HG02943 (cell line): ENCODE measurements around the gene FGF12.

ENCODE experiments used
- ATAC-seq: cut with Tn5 transposase; IDR thresholded peaks from one replicate; pipeline ENCODE4 v1.9.1; 2021; ENCODE audit warnings: mild to moderate bottlenecking, low read depth, moderate library complexity; ENCODE audit not compliant: unreplicated experiment

The FGF12 gene

DNA sequence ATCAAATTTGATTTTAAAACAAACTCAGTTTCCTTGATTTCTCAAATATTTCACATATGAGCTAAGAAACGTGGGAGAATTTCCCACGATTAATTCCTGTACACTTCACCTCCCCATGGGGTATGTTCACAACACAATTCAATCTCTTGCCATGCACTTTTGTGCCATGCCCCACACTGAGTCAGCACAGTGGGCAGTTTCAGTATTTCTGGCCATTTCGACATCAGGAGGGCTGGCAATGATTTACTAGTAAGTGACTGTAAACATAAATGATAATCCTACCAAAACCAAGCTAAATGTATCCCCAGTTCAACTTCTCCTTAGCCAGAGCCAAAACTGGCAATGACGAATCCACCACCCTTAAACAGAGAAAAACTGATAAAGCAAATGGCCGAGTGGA is 293.6 kb downstream of the FGF12 start:
- ATAC-seq, result no peak

DNA sequence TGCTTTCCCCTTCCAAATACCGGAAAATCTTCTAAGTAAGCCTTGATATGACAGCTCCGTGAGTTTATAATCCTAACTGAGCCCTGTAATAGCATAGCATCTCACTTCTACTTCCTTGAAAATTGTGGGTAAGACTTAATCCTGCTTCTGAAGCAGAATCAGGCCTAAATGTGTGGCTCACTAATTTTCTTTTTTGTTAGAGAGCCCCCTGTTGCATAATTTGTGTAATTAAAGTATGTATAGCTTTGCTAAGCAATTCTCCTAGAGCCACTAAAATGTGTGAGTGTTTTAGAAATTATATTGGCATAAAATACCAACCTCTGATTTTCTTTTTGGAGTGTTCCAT is 304.4 kb downstream of the FGF12 start:
- no peak for ATAC-seq

DNA sequence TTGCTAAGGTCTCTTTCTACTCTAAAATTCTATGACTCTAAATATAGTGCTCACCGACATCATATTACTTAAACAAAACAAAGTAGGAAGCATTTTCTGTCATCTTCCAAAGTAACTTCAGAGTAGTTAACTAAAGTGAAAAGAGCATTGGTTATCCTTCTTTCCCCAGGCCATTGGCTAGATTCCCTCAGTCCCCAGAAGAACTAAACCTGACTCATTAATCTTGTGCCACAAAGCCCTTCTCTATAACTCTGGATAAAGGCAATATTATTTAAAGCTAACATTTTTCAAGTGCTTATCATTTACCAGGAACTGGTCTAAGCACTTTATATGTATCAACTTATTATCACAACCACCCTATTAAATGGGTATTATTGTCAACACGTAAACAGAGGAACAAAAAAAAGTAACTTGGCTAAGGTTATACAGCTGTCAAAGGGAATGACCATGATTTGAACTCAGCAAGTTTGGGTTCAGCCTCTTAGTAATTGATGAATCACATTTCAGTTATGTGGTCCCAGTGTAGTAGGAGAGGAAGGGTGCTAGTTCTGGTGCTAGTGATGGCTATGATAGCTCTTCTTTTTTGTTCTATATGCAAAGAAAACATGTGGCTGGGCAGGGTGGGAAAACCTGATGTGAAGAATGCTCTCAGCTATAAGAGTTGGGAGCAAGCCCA is 304.9 kb downstream of the FGF12 start:
- no peak for ATAC-seq

DNA sequence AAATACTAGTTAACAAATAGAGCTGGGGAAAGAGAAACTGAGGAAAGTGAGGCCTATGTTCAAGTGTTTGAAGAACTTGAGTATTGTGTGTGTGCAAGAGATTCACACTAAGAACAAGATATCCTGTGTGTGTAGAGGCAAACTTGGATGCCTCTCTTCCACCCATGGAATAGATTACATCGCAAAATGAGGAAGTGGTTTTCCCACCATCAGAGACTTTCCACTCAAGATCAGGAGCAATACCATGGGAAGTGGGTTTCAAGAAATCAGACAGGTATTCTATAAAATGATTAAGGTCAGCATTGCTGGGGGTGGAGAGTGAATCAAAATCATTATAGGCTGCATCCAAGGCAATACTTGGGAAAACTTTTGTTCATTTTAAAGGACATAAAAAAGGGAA is 308.0 kb downstream of the FGF12 start:
- no peak for ATAC-seq

DNA sequence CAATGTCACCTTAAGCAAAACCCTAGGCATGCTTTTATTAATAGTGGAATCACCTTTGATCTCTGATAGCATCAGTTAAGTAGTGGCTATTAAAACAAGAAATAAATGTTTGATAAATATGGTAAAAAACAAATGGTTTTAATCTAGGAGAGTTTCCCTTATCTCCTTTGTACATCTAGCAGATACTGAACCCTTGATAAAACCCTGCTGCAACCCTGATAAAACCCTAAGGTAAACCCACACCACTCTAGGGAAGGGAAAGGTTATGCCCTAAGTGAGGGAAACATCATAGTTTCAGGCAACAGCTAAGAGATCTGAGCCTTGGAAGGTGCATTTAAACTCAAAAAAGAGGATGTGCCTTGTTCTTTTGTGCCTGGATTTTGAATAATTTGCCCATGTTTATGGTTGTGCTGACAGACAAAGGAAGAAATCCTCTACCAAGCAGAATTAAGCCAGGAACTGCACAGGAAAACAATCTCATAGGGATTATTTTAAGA is 309.7 kb downstream of the FGF12 start:
- ATAC-seq, result no peak

DNA sequence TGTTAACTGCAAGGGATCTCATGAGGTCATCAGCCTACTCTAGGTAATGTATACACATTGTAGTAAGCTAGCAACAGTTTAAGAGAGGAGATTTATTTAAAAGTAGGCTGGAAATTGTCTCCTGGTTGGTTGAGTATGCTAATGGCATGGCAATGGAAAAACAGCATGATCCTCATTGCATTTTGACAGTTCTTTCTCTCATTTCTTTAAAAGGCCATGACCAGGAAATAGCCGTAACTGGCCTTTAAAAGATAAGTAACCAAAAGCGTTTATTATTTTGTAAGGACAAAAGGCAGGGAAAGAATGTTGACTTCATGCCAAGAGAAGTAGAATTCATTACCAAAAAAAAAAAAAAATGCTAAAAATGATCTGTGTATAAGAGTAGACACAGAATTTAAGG is 310.3 kb downstream of the FGF12 start:
- no peak for ATAC-seq

DNA sequence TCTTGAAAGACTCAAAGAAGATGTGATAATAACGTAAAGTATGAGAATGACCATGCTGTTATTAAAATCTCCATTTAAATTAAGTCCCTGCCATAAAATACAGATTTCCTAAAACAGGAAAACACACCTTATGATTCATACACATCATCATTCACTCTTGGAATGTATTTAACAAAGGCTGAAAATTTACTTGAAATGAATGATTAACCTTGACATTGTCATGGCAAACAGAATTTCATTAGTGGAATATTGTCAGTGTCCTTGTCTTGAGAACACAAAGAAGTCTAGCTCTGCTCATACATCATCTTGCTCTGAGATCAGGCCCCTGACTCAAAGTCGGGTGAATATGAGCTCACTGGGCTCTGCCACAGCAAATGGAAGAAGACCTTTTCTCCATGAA is 313.9 kb downstream of the FGF12 start:
- no peak for ATAC-seq

DNA sequence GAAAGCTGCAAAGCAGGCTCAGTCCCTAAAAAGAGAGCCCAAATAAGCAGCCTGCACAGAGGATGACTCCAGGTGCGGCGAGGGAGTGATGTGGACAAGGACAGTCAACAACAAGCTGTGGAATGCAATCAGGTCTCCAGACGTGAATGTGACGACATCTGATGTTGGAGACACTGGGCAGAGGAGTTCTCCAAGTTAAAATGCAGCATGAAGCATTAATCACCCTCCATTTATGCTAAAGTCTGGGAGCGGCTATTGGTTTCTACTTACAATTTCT is 316.7 kb downstream of the FGF12 start:
- no peak for ATAC-seq

DNA sequence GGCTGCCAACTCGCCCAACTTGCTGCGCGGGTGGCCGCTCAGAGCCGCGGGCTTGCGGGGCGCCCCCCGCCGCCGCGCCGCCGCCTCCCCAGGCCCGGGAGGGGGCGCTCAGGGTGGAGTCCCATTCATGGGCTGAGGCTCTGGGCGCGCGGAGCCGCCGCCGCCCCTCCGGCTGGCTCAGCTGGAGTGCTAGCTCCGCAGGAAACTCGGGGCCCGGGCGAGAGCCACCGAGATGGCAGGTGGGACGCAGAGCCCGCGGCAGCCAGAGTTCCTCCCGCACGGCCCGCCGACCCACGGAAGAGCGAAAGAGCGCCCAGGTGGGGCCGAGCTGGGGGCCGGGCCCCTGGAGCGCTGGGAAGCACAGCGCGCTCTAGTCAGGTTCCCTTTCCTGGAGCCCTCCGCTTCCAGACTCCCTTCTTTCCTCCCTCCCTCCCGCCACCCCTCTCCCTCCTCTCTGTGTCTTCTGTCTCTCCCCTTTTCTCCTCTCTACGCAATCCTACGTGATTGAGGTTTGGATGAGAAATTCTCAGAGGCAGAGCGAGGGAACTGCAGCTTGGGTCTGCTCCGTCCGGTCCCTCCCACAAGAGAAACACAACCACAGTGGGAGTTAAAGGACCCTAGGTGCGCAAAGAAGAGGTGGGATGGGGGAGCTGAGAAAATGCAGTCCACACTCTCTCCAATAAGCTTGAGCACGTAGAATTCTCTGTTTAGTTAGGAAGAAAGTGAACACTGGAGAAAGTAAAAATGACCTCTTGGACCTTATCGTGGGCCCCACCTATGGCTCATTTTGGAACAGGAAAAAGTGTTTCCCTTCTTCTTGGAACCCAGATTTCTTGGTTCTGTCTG is 317.3 kb downstream of the FGF12 start:
- peak; percentile 9 for ATAC-seq

DNA sequence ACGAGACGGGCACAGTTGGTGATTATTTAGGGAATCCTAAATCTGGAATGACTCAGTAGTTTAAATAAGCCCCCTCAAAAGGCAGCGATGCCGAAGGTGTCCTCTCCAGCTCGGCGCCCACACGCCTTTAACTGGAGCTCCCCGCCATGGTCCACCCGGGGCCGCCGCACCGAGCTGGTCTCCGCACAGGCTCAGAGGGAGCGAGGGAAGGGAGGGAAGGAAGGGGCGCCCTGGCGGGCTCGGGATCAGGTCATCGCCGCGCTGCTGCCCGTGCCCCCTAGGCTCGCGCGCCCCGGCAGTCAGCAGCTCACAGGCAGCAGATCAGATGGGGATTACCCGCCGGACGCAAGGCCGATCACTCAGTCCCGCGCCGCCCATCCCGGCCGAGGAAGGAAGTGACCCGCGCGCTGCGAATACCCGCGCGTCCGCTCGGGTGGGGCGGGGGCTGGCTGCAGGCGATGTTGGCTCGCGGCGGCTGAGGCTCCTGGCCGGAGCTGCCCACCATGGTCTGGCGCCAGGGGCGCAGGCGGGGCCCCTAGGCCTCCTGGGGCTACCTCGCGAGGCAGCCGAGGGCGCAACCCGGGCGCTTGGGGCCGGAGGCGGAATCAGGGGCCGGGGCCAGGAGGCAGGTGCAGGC is 318.0 kb downstream of the FGF12 start:
- peak; percentile 59 for ATAC-seq

DNA sequence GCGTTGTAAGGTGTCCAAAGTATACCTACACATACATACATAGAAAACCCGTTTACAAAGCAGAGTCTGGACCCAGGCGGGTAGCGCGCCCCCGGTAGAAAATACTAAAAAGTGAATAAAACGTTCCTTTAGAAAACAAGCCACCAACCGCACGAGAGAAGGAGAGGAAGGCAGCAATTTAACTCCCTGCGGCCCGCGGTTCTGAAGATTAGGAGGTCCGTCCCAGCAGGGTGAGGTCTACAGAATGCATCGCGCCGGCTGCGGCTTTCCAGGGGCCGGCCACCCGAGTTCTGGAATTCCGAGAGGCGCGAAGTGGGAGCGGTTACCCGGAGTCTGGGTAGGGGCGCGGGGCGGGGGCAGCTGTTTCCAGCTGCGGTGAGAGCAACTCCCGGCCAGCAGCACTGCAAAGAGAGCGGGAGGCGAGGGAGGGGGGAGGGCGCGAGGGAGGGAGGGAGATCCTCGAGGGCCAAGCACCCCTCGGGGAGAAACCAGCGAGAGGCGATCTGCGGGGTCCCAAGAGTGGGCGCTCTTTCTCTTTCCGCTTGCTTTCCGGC is 318.6 kb downstream of the FGF12 start:
- ATAC-seq, result no peak

DNA sequence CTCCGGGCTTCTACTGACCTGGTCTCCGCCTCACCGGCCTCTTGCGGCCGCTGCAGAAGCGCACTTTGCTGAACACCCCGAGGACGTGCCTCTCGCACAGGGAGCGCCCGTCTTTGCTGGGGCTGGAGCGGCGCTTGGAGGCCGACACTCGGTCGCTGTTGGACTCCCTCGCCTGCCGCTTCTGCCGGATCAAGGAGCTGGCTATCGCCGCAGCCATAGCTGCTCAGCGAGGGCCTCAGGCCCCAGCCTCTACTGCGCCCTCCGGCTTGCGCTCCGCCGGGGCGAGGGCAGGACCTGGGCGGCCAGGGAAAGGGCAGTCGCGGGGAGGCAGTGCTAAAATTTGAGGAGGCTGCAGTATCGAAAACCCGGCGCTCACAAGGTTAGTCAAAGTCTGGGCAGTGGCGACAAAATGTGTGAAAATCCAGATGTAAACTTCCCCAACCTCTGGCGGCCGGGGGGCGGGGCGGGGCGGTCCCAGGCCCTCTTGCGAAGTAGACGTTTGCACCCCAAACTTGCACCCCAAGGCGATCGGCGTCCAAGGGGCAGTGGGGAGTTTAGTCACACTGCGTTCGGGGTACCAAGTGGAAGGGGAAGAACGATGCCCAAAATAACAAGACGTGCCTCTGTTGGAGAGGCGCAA is 319.2 kb downstream of the FGF12 start:
- ATAC-seq, result no peak

DNA sequence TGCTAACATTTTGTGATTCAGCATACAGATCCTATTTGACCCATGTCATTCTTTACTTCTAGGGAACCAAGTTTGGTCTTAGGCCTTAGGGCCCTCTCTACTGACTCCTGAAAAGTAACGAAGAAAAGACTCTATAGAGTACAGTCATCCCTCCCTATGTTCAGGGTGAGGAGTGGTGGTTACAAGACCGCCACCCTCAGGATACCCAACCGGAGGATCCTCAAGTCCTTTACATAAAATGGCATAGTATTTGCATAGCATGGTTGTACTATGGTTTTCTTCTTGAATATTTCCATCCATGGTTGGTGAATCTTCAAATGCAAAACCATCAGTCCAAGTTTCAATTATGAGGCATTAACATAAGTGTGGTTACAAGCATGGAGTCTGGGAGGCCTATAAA is 327.6 kb downstream of the FGF12 start:
- ATAC-seq, result no peak

DNA sequence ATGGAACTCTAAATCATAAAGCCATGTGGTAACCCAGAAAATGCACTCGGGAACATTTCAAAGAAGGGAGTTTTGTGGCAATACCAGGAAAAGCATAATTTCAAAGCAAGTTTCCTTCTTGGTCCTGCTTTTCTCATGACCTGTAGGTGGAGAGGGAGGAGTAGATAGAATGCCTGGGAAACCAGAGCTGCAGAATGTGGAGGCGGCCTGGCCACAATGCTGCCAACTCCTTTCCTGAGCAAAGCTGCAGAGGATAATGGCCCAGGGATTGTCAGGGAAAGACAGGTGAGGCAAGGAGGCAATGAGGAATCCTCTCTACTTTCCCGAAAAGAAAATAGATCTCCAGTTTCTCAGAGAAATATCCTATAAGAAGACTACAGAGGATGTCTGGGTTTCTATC is 330.3 kb downstream of the FGF12 start:
- ATAC-seq, result no peak

DNA sequence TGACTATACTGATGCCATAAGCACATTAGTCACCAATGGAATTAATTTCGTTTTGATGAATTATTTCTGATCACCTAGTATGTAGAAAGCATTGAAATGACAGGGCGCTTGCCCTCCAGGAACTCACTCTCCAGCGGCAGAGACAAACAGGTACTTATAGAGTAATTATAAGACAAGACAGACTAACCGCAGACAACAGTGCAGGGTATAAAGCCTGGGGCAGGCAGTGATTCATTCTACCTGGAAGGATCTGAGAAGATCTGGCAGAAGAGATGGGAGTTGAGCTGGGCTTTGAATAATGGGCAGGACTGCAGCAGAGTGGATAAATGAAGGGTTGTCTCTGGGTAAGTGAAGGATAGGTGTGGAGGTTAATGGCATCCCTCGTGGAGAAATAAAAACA is 331.8 kb downstream of the FGF12 start:
- ATAC-seq, result no peak

DNA sequence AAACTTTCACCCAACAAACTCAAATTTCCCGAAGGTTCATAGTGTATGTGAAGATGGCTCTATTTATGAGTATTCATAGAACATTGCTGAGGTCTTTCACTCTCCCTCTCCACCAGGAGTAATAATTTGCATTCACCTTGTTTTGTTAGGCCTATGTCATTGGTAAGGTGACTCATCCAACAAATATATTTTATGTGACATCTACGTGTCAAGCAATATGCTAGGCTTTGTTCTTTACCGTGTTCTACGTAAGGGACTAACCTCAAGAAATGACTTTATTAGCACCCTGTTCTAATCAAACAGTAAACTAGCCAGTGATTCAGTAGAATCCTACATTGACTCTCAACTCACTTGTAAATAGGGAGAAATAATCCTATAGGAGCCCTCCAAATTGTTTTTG is 334.4 kb downstream of the FGF12 start:
- ATAC-seq, result no peak

DNA sequence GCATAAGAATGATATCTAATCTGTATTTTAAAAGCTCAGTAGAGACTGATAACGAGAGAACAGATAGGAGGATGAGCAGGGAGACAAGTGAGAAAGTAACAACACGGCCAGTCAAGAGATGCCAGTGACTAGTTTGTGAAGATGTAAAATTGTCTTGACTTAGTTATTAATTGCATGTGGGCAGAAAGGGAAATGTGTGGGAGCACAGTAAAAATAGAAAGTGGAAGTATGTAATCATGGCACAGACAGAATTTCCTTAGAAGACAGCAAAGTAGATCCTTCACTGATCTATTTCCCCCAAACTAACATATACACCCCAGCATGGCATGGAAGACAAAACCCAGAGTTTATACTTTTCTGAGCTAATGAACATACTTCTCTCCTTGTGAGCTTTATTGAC is 344.5 kb downstream of the FGF12 start:
- no peak for ATAC-seq

DNA sequence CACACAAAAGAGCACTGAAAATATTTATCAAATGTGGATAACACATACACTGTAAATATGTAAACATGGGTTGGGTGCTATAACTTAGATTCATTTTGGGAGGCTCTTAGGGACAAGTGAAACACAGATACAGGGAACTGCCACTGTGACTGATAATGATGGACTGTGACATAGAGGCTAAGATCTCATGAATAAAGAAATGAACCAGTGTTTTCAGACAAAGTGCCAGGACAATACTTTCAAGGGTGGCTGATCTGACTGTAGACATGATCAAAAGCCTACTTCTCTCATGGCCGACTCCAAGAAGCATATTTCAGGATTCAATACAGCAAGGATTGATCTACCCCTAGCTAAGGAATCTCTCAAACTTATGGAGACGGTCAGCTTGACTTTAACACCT is 353.8 kb downstream of the FGF12 start:
- ATAC-seq, result no peak

DNA sequence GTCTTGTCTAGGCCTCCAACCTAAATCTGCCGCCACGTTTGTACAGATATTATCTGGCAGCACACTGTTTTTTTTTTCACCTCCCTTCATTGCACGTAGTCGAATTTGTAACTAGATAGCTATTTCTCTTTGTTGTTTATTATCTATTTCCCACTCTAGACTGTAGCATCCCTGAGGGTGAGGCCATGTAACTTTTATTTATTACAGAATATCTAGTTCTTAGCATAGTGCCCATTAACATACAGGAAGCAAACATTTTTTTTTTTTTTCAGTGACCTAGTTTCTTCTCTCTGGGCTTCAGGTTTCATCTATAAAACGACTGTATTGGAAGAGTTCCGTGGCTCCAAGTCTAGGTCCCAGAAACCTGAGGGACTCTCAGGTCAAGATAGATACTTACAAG is 354.3 kb downstream of the FGF12 start:
- ATAC-seq, result no peak

DNA sequence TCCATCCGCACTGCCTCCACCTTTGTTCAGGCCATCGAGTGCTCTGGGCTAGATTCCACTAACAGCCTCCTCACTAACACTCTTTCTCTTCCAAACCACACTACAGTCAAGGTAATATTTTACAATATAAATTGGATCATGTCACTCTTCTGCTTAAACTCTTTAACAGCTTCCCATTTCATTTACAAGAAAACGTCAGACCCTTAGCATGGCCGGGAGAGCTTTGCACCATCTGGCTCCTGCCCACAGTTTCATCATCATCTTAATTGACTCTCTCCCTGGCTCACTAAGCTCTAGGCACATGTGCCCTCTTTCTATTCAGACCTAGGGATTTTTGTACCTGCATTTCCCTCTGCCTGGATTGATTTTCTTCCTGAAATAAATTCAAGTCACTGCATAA is 354.7 kb downstream of the FGF12 start:
- no peak for ATAC-seq

DNA sequence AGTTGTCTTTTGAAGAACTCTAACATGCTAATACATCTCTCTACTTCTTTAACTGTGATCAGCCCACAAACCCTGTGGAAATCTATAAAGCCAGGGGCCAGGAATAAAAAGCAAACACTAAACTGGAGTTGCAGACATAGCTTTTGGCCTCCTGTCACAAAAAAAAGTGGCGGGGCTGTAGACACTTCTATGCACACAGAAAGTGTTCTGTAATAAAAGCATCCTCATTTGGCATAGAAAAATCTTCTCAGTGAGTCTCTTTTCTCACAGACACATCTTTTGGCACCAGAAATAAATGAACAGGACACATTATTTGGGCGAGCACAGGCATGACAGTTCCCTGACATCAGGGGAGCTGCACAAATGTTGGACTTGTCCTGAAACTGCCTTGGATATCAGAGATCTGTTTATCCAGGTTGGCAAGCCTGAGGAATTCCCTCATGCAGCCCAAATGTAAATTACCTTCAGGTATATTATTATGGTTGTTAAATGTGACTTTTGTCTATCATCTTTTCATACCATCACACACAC is 355.4 kb downstream of the FGF12 start:
- ATAC-seq, result no peak
